ENCODE results near the gene DPYSL4. TPM values are rescaled to one million over a fixed set of nuclear protein-coding genes. Genes with fewer than 3 reads are reported as not detected.

The DPYSL4 gene
- total RNA-seq, 6 experiments from 2014 or later: 0.24 to 0.31 (median 0.25) TPM; not detected in 3

DNA sequence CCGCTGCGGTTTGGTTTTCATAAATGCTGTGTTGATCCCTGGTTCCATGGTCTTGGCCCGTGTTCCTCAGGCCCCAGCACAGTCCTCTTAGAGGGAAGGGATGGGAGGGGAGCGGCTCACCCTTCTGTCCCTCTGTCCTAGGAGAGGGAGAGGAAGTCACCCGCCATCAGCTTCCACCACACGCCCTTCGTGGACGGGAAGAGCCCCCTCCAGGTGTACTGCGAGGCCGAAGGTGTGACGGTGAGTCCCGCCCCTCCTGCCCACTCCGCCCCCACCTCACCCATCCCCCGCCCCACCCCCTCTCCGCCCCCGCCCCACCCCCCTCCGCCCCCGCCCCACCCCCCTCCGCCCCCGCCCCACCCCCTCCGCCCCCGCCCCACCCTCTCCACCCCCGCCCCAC, 37.5 kb upstream of the DPYSL4 start:
- Histone ChIP-seq H3K9me3 (no peaks in the 10 kb centered on the region), H3K27ac (no peak overlapping the region), H3K27me3 (no peaks in the 10 kb centered on the region), H3K4me1 (no peaks in the 10 kb centered on the region), H3K36me3 (no peaks in the 10 kb centered on the region), H3K4me3 (no peak overlapping the region)
- TF ChIP-seq, protein P1, sequence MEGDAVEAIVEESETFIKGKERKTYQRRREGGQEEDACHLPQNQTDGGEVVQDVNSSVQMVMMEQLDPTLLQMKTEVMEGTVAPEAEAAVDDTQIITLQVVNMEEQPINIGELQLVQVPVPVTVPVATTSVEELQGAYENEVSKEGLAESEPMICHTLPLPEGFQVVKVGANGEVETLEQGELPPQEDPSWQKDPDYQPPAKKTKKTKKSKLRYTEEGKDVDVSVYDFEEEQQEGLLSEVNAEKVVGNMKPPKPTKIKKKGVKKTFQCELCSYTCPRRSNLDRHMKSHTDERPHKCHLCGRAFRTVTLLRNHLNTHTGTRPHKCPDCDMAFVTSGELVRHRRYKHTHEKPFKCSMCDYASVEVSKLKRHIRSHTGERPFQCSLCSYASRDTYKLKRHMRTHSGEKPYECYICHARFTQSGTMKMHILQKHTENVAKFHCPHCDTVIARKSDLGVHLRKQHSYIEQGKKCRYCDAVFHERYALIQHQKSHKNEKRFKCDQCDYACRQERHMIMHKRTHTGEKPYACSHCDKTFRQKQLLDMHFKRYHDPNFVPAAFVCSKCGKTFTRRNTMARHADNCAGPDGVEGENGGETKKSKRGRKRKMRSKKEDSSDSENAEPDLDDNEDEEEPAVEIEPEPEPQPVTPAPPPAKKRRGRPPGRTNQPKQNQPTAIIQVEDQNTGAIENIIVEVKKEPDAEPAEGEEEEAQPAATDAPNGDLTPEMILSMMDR (IDR thresholded peaks at IDR 0.05): no peak
- TF ChIP-seq POLR2A (IDR thresholded peaks at IDR 0.05): no peak
- intact Hi-C loops (cut with DNase I): loop anchor here in 1 of 2 donors (10.0 kb wide), 1 partner anchor 254 kb away; no protein-coding TSS in a partner anchor
- WGBS (ENCODE audit: insufficient coverage, low coverage, low lambda C conversion rate, missing lambda C conversion rate): 67% methylated on average over 18 of the region's 23 CpGs
- DNase-seq (peak in 1 of 3 donors; percentile 37), ATAC-seq (no peak)

DNA sequence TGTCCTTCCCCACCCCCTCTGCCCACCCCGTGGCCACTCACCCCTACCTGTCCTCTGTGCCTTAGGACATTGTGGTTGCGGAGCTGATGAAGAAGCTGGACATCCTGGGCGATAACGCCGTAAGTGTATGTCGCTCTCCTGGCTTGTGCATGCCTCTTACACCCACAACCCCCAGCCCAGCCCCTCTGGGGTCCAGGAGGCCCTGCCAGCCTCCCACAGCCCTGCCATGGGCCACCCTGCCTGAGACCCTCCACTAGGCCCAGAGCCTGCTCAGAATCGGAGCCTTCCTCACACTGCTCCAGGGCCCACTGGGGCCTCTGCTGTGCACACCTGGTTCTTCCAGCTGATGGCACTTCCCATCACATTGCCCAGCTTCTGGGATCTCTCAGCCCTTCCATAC, 36.8 kb upstream of the DPYSL4 start:
- no peaks in the 10 kb centered on the region for H3K36me3 ChIP-seq
- no peak overlapping the region for H3K4me3 ChIP-seq
- ATAC-seq (no peak), DNase-seq (peak in 1 of 3 donors; percentile 42)
- intact Hi-C loops (cut with DNase I): loop anchor here in 1 of 2 donors (10.0 kb wide), 1 partner anchor 255 kb away; no protein-coding TSS in a partner anchor
- TF ChIP-seq, protein P1 (IDR thresholded peaks at IDR 0.05): no peak
- TF ChIP-seq POLR2A (IDR thresholded peaks at IDR 0.05): no peak
- 99% methylated on average over 5 of the region's 7 CpGs for WGBS (ENCODE audit: insufficient coverage, low coverage, low lambda C conversion rate, missing lambda C conversion rate)
- no peaks in the 10 kb centered on the region for H3K27me3 ChIP-seq
- H3K4me1 ChIP-seq: no peaks in the 10 kb centered on the region
- H3K9me3 ChIP-seq: no peaks in the 10 kb centered on the region
- no peak overlapping the region for H3K27ac ChIP-seq

GRCh38 chr10:132150777-132151176, 36.0 kb upstream of the DPYSL4 start:
- TF ChIP-seq, protein P1 (IDR thresholded peaks at IDR 0.05): no peak
- no peak for TF ChIP-seq POLR2A (IDR thresholded peaks at IDR 0.05)
- Histone ChIP-seq H3K36me3 (no peaks in the 10 kb centered on the region), H3K4me3 (no peak overlapping the region), H3K27ac (no peak overlapping the region), H3K27me3 (no peaks in the 10 kb centered on the region), H3K4me1 (no peaks in the 10 kb centered on the region), H3K9me3 (no peaks in the 10 kb centered on the region)
- ATAC-seq: no peak
- 92% methylated on average over 2 of the region's 2 CpGs for WGBS (ENCODE audit: insufficient coverage, low coverage, low lambda C conversion rate, missing lambda C conversion rate)
- intact Hi-C loops (cut with DNase I): no loop called here
- no peak for DNase-seq

DNA sequence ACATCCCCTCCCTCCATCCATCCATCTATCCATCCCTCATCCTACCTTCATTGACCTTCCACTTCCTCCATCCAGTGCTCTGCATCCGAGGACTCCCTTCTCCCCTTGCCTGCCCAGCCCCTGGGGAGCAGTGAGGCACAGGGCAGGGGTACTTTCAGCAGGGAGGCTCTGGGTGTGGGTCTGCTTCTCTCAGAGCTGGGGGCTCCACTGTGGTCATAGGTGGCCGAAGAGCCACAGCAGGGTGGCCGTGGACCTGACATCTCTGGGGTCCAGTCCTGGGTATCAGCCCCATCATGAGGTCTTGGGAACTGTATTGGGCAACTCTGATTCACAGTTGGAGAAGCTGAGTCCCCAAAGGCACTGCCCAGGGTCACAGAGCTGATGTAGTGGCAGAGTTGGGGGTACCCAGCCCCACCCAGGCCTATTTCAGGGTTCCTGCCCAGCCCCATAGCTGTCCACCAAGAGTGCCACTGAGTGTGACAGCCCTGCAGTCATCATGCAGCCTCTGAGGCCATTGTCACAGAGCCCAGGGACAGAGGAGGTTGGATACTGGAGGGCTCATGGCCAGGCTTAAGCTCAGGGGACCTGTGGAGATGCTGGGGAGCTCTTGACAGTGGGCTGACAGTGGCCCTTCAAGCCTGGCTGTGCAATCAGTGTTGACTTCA, 35.3 kb upstream of the DPYSL4 start:
- H3K4me1 ChIP-seq: no peaks in the 10 kb centered on the region
- TF ChIP-seq POLR2A (IDR thresholded peaks at IDR 0.05): no peak
- TF ChIP-seq, protein P1 (IDR thresholded peaks at IDR 0.05): no peak
- no peak overlapping the region for H3K4me3 ChIP-seq
- H3K27ac ChIP-seq: no peak overlapping the region
- H3K9me3 ChIP-seq: no peaks in the 10 kb centered on the region
- H3K27me3 ChIP-seq: no peaks in the 10 kb centered on the region
- ATAC-seq: no peak
- intact Hi-C loops (cut with DNase I): no loop called here
- DNase-seq: peak in 1 of 3 donors; percentile 30
- no peaks in the 10 kb centered on the region for H3K36me3 ChIP-seq
- 94% methylated on average over 3 of the region's 3 CpGs for WGBS (ENCODE audit: insufficient coverage, low coverage, low lambda C conversion rate, missing lambda C conversion rate)

Data from right lobe of liver (tissue), 6 donors.